Epithelial cell of esophagus (primary cell): ENCODE measurements around the gene BCOR.

ENCODE experiments used
- DNase-seq: peaks from one replicate; pipeline ENCODE4 v3.0.0; 2010; ENCODE audit warnings: low read depth
- H3K4me3 ChIP-seq: 2 replicates; pipeline ENCODE4 v1.5.1; 2011; ENCODE audit warnings: mild to moderate bottlenecking, low read length, control low read depth
- CTCF ChIP-seq: IDR thresholded peaks from 2 replicates; pipeline ENCODE4 v1.5.1; 2011; ENCODE audit warnings: low read depth, mild to moderate bottlenecking, low read length, control low read depth, inconsistent platforms; ENCODE audit not compliant: insufficient read depth; ENCODE audit errors: missing control alignments

BCOR gene

GRCh38 chrX:40088803-40089540, 8.8 kb downstream of the BCOR start:
- no peak overlapping the region for H3K4me3 ChIP-seq
- TF ChIP-seq CTCF, result no peak
- DNase-seq, result no peak

GRCh38 chrX:40088299-40088625, 9.5 kb downstream of the BCOR start:
- no peak overlapping the region for H3K4me3 ChIP-seq
- TF ChIP-seq CTCF, result no peak
- DNase-seq, result no peak

GRCh38 chrX:40087425-40088298, 10.1 kb downstream of the BCOR start:
- TF ChIP-seq CTCF, result no peak
- DNase-seq, result no peak
- no peak overlapping the region for H3K4me3 ChIP-seq

- no peak for DNase-seq
- H3K4me3 ChIP-seq, result no peak overlapping the region
Measured at GRCh38 chrX:40086569-40087335, 11.0 kb downstream of the BCOR start.

GRCh38 chrX:40085714-40086113, 12.0 kb downstream of the BCOR start:
- H3K4me3 ChIP-seq, result no peak overlapping the region
- no peak for TF ChIP-seq CTCF
- no peak for DNase-seq

More at GRCh38 chrX:40086569-40087335, 11.0 kb downstream of the BCOR start:
- TF ChIP-seq CTCF, result no peak

GRCh38 chrX:40085102-40085551, 12.6 kb downstream of the BCOR start:
- no peak for TF ChIP-seq CTCF
- DNase-seq, result peak; percentile 76
- no peak overlapping the region for H3K4me3 ChIP-seq
